BE2C (cell line): ENCODE data around the gene ARHGEF39.

Experiments
- DNase-seq: peaks from one replicate; pipeline ENCODE4 v3.0.0-alpha.2; 2020
- H3K27me3 ChIP-seq: fragments of 250-450 bp; sonication (Bioruptor Pico); 2 replicates; pipeline ENCODE4 v1.5.1; 2020; ENCODE audit warnings: mild to moderate bottlenecking
- H3K36me3 ChIP-seq: fragments of 250-450 bp; sonication (Bioruptor Pico); 2 replicates; pipeline ENCODE4 v1.5.1; 2020; ENCODE audit warnings: mild to moderate bottlenecking
- H3K4me1 ChIP-seq: fragments of 250-450 bp; sonication (Bioruptor Pico); 2 replicates; pipeline ENCODE4 v1.5.1; 2020
- H3K4me3 ChIP-seq: 2 replicates; pipeline ENCODE4 v1.5.1; 2011; ENCODE audit warnings: low read depth, low read length
- H3K9me3 ChIP-seq: fragments of 250-450 bp; sonication (Bioruptor Pico); 2 replicates; pipeline ENCODE4 v1.5.1; 2020
- CTCF ChIP-seq: IDR thresholded peaks from 2 replicates; pipeline ENCODE4 v1.5.1; 2012; ENCODE audit warnings: mild to moderate bottlenecking, low read depth, low read length

The ARHGEF39 gene

GRCh38 chr9:35685506-35685905, 20.5 kb upstream of the ARHGEF39 start:
- no peaks in the 10 kb centered on the region for H3K27me3 ChIP-seq
- peaks cover 2% of the 10 kb centered on the region; the same call in 1 of the 2 replicates for H3K4me1 ChIP-seq
- DNase-seq = no peak
- H3K4me3 ChIP-seq = no peak overlapping the region
- H3K9me3 ChIP-seq = no peaks in the 10 kb centered on the region
- H3K36me3 ChIP-seq = no peaks in the 10 kb centered on the region
- no peak for TF ChIP-seq CTCF

DNA sequence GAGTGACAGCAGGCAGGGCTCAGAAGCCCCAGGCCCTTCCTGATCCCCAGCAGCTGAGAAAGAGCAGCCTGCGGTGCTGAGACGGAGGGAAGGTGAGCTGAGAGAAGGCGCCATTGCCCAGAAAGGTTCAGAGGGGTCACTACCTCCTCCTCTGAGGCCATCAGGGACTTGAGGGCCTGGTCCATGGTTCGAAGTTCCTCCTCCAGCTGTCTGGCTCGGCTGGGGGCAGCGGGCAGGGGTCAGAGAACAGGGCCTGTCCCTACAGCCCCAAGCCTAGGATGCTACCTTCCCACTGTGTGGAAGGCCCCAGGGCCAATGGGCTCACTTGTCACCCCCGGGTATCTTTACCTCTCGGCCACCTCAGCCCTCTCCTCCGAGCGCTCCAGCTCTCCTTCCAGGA, 19.9 kb upstream of the ARHGEF39 start:
- no peak for TF ChIP-seq CTCF
- Histone ChIP-seq H3K9me3 (no peaks in the 10 kb centered on the region), H3K36me3 (no peaks in the 10 kb centered on the region), H3K4me3 (no peak overlapping the region), H3K27me3 (no peaks in the 10 kb centered on the region), H3K4me1 (peaks cover 2% of the 10 kb centered on the region; the same call in 1 of the 2 replicates)
- no peak for DNase-seq

DNA sequence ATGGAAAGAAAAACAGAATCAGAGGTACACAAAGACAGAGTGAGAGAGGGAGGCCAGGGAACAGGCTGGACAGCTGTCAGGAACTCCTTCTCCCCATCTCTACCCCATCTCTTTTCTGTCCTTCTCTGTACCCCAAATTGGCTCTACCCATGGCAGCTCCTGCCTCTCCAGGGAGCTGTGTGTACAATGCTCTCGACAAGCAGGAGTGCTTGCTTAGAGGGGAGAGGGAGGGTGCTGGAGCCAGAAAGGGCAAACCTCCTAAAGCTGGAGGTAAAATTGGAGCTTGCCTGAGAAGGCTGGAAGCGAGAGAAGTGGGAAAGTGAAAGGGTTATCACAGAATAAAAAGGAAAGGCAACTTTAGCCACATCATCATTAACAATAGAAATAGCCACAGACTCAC, 18.3 kb upstream of the ARHGEF39 start:
- DNase-seq = no peak
- no peaks in the 10 kb centered on the region for H3K27me3 ChIP-seq

DNA sequence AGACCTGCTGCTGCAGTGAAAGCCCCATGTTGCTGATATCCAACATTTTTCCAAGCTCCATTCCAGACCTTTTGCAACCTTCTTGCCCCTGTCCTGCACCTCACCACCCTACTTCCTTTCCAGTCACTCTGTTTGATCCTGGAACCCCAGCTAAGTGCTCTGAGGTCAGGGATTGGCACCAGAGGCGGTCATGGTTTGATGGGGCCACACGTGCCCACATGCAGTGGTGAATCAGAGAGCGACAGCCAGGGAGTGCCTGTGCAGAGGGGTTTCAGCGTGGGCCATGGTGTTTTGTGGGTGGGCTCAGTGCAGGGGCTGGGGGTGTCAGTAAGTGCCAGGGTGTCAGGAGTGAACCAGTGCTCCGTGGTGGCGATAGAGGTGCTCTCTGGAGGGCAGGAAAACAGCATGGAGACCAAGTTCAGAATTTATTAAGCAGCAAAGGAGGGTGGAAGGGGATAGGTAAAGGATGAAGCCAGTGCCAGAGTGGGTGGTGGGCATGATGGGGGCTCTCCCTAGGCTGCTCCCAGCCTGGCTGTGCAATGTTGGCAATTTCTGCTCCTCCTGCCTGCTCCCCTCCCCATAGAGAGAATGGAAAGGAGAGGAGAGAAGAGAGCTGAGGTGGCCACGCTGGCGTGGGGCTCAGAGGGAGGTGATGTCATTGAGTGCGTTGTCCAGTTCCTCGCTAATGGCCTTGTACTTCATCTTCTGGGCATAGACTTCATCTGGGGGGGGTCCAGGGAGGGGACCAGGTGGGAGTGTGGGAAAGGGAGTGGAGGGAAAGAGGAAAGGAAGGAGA, 17.7 kb upstream of the ARHGEF39 start:
- DNase-seq = no peak
- no peaks in the 10 kb centered on the region for H3K9me3 ChIP-seq
- TF ChIP-seq CTCF = no peak
- no peak overlapping the region for H3K4me3 ChIP-seq
- no peaks in the 10 kb centered on the region for H3K36me3 ChIP-seq
- 0 out of 2 replicates have a peak, but pooled peaks cover 2% of the 10 kb centered on the region for H3K4me1 ChIP-seq
- no peaks in the 10 kb centered on the region for H3K27me3 ChIP-seq

More for the DNA sequence above, 18.3 kb upstream of the ARHGEF39 start:
- 0 out of 2 replicates have a peak, but pooled peaks cover 2% of the 10 kb centered on the region for H3K4me1 ChIP-seq
- no peak overlapping the region for H3K4me3 ChIP-seq
- no peaks in the 10 kb centered on the region for H3K9me3 ChIP-seq
- no peak for TF ChIP-seq CTCF
- no peaks in the 10 kb centered on the region for H3K36me3 ChIP-seq

- DNase-seq = no peak
- H3K9me3 ChIP-seq = no peaks in the 10 kb centered on the region
- no peaks in the 10 kb centered on the region for H3K36me3 ChIP-seq
- 0 out of 2 replicates have a peak, but pooled peaks cover 2% of the 10 kb centered on the region for H3K4me1 ChIP-seq
- no peaks in the 10 kb centered on the region for H3K27me3 ChIP-seq
- no peak overlapping the region for H3K4me3 ChIP-seq
- no peak for TF ChIP-seq CTCF
These were observed 17.1 kb upstream of the ARHGEF39 start for GRCh38 chr9:35682051-35682450.

DNA sequence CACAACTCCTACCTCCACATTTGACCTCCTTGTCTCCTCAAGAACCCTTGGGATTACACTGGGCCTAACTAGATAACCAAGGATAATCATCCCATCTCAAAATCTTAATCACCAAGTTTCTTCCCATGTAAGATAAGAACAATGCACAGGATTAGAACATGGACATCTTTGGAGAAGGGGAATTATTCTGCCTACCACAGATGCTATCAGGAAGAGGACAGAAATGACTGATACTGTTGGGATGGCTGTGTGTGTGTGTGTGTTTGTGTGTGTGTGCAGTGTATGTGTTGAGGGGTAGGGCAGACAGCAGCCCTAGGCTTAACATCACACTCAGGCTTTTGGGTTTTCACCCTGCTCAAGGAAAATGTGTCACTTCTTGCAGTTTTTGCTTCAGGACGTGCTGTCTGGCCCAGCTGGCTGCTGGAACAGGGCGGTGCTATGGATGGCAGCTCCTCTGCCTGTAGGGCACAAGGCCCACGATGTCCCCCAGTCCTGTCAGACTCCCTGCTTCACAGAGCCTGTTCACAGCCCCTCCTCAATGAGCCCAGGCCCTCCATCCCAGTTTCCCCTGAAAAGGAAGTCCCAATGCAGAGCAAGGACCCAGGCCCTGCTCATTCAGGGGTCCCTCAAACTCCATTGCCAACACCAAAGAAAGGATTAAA, 16.5 kb upstream of the ARHGEF39 start:
- no peak for DNase-seq
- Histone ChIP-seq H3K4me3 (no peak overlapping the region), H3K4me1 (0 out of 2 replicates have a peak, but pooled peaks cover 2% of the 10 kb centered on the region), H3K9me3 (no peaks in the 10 kb centered on the region), H3K27me3 (no peaks in the 10 kb centered on the region), H3K36me3 (no peaks in the 10 kb centered on the region)
- TF ChIP-seq CTCF = no peak
